ENCODE results near the gene MLX.

- TF ChIP-seq POLR2A (IDR thresholded peaks at IDR 0.05) (no peak), CTCF (IDR thresholded peaks at IDR 0.05) (no peak)
These were observed 41.7 kb upstream of the MLX start for GRCh38 chr17:42525221-42525620.
